Measurements from ENCODE around the gene ATPAF2.

GRCh38 chr17:18045691-18046350 is 6.9 kb upstream of the ATPAF2 start:
- no peak for TF ChIP-seq CTCF (IDR thresholded peaks at IDR 0.05)
- no peak for TF ChIP-seq POLR2A (IDR thresholded peaks at IDR 0.05)
- no peak for TF ChIP-seq POLR2AphosphoS5 (IDR thresholded peaks at IDR 0.05)

All from gastroesophageal sphincter (tissue), 3 donors.